Measurements from ENCODE around the gene VBP1.
"Not testable (repeated sequence)": the region's sequence is repeated elsewhere in the genome, so short reads cannot be mapped to it uniquely, and the experiment has no call there.

VBP1 gene, protein sequence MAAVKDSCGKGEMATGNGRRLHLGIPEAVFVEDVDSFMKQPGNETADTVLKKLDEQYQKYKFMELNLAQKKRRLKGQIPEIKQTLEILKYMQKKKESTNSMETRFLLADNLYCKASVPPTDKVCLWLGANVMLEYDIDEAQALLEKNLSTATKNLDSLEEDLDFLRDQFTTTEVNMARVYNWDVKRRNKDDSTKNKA

DNA sequence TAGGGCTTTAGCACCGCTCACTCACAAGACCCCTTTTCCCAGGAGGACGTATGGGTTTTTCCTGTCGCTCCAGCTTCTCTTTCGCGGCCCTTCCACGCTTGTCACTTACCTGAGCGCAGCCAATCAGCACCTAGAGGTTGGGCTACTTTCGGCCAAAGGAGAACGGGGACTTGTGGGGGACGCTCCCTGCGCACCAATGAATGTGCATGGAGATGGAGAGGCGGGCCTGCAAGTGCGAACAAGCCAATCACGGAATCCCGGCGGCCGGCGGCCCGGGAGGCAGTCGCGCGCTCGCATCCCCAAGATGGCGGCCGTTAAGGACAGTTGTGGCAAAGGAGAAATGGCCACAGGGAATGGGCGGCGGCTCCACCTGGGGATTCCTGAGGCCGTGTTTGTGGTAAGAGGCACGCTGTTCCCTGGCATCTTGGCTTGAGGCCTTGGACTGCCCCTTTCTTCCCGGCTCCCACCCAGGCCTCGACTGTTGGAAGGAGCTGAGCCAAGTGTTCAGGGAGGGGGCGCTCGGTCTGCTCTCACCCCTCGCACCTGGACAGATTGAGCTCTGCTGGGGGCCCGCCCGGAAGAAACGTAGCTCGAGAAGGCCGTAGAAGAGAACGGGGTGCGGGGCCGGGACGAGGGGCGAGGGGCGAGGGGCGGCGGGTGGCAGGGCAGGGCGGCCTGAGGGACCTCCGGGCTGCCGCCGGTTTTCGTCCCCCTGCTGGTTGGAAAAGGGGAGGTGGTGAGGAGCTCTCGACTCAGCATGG is at the start of gene VBP1:
Gene VBP1, plus strand, starts transcription at position 282 of the 761 bp plus-strand sequence. Its CDS starts 23 bp downstream, at position 305.
- TF ChIP-seq POLR2A (IDR thresholded peaks at IDR 0.05; ENCODE audit: low read depth, low read length), result peak; percentile 62
- FAIRE-seq, result peak; percentile 86
- DNase-seq (ENCODE audit: insufficient read length, low spot score), result peak; percentile 82

DNA sequence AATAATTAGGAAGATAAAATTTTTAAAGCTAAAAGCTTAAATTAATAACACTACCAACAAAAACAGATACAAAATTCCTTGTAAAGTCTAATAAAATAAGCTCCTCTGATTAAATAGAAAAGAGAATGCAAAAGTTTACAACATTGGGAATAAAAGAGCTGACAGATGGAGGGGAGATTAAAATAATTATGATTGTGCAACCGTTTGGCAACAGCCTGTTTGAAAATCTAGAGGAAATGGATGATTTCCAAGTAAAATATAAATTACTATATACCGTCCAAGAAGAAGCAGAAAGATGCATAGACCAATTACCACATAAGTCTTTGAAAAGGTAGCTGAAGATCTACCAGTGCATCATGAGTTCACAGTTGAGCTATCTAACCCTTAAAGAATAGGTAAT is 46.4 kb upstream of the VBP1 start:
- DNase-seq (ENCODE audit: insufficient read length, low spot score) (no peak), FAIRE-seq (no peak)
- no peak for TF ChIP-seq POLR2A (IDR thresholded peaks at IDR 0.05; ENCODE audit: low read depth, low read length)

DNA sequence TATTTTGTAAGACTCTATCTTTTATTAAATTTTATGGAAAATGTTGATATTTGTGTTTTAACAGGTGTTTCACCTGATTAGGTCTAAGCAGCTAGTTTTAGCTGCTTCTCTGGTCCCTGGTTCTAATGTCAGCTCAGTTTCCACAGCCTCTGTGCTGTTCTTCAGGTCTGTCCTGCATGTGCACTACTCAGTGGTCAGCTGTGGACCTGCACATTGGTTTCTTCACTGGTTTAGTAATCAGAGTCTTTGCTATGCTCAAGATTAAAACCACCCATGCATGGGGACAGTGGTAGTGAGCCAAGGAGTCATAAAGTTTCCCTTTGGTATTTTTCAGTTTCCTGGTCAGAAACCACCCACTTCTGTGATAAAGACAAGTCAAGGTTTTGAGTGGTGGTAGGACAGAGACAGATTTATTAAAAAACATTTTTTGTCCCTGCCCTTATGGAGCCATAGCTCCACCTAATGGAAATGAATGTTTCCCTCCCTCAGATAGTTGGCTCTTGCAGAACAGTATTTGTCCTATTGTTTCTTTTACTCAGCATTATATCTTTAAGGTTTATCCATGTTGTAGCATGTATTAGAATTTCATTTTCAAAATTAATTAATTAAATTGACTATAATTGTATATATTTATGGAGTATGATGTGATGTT is 36.8 kb upstream of the VBP1 start:
- DNase-seq (ENCODE audit: insufficient read length, low spot score), result no peak
- no peak for TF ChIP-seq POLR2A (IDR thresholded peaks at IDR 0.05; ENCODE audit: low read depth, low read length)
- FAIRE-seq, result no peak

DNA sequence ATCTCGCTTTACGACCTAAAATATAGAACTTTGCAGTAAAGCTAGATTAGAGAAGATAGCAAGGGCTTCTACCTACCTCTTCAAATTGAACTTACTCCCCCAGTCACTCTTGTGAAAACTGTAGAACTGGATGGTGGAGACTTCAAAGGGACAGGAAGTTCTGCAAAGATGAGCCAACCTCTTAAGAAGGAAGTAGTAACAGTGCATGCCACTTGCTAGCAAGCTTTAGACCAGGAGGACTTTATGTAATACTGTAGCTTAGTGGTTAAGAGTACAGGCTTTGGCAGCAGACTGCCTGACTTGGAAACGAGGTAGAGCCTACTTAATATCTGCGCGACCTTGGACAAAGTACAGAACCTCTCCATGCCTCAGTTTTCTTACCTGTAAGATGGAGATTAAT is 27.5 kb upstream of the VBP1 start:
- no peak for TF ChIP-seq POLR2A (IDR thresholded peaks at IDR 0.05; ENCODE audit: low read depth, low read length)
- no peak for FAIRE-seq
- no peak for DNase-seq (ENCODE audit: insufficient read length, low spot score)

DNA sequence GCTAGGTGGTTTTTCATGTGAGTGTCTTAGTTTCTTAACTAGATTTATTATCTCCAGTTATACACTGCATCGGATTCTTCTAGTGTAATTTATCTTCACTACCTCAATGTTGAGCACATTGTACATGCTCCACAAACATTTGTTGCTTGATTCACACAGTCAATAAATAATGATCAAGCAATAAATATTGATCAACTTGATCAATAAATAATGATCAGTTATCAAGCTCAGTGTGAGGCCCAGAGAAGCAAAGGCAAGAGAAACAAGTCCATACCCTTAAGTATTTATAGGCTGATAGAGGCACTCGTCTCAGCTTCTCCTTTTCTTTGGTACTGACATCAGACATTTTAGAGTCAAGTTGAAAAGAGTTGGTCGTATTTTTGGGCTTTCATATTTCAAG is 5.1 kb upstream of the VBP1 start:
- no peak for DNase-seq (ENCODE audit: insufficient read length, low spot score)
- no peak for TF ChIP-seq POLR2A (IDR thresholded peaks at IDR 0.05; ENCODE audit: low read depth, low read length)
- no peak for FAIRE-seq

DNA sequence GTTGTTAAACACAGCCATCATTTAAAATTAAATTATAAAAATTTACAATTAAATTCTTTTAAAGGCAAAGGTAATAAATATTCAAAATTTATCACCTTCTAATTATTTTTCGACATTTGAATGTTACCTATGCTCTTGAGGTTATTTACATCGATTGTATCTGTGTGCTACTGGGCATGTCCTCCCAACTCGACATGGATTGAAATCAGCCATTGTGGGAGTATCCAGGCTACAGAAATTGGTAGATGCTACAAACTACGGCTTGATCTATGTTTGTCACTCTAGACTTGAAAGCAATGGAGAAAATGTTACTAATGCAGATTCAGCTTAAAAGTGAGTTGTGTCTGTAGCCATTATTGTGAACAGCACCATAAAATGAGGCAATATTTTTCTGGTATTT is 2.5 kb upstream of the VBP1 start:
- TF ChIP-seq POLR2A (IDR thresholded peaks at IDR 0.05; ENCODE audit: low read depth, low read length), result no peak
- DNase-seq (ENCODE audit: insufficient read length, low spot score) (no peak), FAIRE-seq (no peak)

DNA sequence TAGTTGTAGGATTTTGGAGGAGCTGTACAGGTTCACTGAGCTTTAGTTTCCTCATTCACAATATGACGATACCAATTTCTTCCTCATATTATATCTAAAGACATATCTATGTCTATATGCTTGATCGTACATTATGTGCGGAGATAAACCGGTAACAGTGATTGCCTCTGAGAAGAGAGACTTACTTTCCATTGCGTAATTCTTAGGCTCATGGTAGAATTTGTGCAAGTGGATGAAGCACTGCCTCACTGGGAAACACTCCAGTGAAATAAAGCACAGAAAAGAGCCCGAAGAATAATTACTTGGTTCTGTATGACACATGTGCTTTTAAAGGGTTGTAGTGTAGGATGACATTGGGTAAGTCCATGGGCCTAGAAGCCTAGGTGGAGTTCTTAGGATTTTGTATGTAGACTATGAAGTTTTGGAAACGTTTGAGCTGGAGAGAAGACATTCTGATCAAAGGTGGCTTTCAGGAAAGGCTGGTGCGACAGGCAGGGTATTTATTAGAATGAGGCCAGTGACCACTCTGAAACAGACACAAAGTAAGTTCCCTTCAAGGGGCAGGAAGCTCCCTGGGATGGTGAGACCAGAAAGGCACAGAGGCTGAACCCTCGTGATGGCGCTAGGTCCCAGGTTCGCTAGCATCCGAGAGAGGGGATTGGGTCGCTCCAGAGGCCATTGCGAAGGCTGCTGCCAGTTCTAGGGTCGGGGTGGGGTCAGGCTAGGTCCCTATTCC is 649 bp upstream of the VBP1 start:
- FAIRE-seq (no peak), DNase-seq (ENCODE audit: insufficient read length, low spot score) (peak; percentile 6)
- no peak for TF ChIP-seq POLR2A (IDR thresholded peaks at IDR 0.05; ENCODE audit: low read depth, low read length)

DNA sequence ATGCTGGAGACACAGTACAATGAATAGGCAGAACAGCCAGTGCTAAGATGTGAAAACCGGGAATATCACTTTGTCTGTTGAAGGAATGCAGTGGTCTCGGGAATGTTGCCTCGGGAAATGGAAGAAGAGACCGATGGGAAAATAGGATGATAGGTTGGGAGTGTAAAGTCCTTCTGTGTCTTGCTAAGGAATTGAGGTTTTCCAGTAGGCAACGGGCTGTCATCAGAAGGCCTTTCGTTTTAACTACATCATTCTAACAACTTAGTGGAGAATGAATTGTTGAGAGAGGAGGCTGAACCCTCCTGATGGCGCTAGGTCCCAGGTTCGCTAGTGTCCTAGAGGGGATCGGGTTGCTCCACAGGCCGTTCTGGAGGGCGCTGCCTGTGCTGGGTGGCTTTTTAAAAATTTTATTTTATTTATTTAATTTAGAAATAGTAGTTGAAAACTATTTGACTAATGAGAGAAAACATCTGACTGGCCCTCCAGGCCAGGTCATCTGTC is 730 bp downstream of the VBP1 start:
- DNase-seq (ENCODE audit: insufficient read length, low spot score), result peak; percentile 6
- FAIRE-seq, result no peak
- TF ChIP-seq POLR2A (IDR thresholded peaks at IDR 0.05; ENCODE audit: low read depth, low read length), result no peak

DNA sequence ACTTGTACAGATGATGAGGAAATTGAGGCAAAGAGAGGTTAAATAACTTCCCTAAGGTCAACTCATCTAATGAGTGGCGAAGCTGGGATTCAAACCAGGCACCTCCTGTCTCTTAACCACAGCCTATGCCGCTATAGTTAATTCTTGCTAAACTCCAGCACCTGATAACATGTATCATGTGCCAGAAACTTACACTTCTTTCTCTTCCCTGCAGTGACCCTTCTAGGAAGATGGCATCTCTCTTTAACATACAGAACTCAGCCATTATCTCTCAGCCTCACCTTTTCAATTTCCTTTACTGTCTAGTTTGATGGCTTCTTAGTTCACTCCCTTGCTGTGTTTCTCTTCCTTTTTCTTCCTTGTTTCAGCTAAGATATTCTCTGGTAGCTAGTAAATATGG is 2.5 kb downstream of the VBP1 start:
- DNase-seq (ENCODE audit: insufficient read length, low spot score) (no peak), FAIRE-seq (no peak)
- no peak for TF ChIP-seq POLR2A (IDR thresholded peaks at IDR 0.05; ENCODE audit: low read depth, low read length)

DNA sequence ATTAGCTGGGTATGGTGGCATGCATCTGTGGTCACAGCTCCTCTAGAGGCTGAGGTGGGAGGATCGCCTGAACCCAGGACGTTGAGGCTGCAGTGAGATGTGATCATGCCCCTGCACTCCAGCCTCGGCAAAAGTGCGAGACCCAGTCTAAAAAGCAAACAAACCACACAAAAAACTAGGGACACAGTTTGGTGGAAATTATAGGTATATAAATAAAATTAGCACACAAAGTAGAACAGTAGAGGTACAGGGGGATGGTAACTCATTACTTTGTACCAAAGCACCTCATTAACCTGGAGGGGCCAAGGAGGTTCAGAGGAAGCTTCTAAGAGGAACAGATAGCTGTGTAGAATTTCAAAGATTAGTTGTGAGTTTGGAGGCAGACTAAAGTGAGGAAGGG is 5.1 kb downstream of the VBP1 start:
- FAIRE-seq (no peak), DNase-seq (ENCODE audit: insufficient read length, low spot score) (no peak)
- no peak for TF ChIP-seq POLR2A (IDR thresholded peaks at IDR 0.05; ENCODE audit: low read depth, low read length)

DNA sequence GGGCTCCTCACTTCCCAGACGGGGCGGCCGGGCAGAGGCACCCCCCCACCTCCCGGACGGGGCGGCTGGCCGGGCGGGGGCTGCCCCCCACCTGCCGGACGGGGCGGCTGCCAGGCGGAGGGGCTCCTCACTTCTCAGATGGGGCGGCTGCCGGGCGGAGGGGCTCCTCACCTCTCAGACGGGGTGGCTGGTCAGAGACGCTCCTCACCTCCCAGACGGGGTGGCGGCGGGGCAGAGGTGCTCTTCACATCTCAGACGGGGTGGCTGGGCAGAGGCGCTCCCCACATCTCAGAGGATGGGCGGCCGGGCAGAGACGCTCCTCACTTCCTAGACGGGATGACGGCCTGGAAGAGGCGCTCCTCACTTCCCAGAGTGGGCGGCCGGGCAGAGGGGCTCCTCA is 7.5 kb downstream of the VBP1 start:
- not testable (repeated sequence) for DNase-seq (ENCODE audit: insufficient read length, low spot score); FAIRE-seq

DNA sequence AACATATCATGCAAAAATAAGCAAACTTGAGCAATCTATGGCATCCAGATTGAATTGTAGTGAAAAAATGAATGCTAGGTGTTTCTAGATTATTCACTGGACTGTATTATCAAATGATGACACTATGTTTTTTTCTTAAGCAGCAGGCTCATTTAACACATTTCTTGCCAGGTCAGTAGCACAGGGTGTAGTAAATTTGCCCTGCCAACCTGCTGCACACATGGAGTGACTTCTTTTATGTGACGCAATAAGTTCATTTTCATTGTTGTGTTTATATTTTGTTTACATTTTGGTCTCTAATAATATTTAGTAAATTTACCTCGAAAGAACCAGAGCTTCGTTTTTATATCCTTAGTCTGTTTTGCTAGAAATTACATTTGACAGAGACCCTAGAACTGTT is 9.5 kb downstream of the VBP1 start:
- FAIRE-seq (no peak), DNase-seq (ENCODE audit: insufficient read length, low spot score) (no peak)
- TF ChIP-seq POLR2A (IDR thresholded peaks at IDR 0.05; ENCODE audit: low read depth, low read length), result no peak

DNA sequence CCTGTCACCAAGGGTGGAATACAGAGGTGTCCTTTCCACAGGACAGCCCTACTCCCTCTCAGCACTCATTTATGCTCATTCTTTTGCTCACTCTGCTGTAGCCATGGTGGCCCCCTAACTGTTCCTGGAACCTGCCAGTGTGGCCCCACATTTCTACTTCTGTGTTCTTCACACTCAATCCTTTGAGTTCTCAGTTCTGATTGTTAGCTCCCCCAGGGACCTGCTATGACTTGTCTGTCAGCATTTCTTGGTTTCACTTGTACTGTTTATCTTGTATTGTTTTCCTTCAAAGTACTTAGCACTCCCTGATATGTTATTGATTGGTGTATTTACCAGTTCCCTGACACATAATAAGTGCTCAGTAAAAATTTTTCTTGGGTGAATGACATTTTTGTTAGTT is 14.9 kb downstream of the VBP1 start:
- TF ChIP-seq POLR2A (IDR thresholded peaks at IDR 0.05; ENCODE audit: low read depth, low read length), result no peak
- FAIRE-seq, result no peak
- DNase-seq (ENCODE audit: insufficient read length, low spot score), result no peak

DNA sequence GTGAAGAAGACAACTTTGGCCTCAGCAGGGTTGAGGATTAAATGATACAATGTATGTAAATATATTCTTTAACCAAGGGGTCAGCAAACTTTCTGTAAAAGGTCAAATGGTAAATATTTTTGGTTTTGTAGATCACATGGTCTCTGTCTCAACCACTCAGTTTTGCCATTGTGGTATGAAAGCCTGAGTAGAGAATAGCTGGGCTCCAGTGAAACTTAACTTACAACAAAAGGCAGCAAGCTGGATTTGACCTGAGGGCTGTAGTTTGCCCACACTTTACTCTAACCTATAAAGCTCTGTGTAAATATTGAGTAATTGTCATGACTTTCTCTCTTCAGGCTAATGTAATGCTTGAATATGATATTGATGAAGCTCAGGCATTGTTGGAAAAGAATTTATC is 19.6 kb downstream of the VBP1 start:
- no peak for TF ChIP-seq POLR2A (IDR thresholded peaks at IDR 0.05; ENCODE audit: low read depth, low read length)
- DNase-seq (ENCODE audit: insufficient read length, low spot score), result no peak
- no peak for FAIRE-seq
